GM19324 (cell line): ENCODE data around the gene CFAP65.

Experiments
- ATAC-seq: cut with Tn5 transposase; IDR thresholded peaks from one replicate; pipeline ENCODE4 v1.9.1; 2021; ENCODE audit warnings: mild to moderate bottlenecking, moderate library complexity; ENCODE audit not compliant: unreplicated experiment, low FRiP score

CFAP65 gene

GRCh38 chr2:219065484-219065883 lies 24.2 kb upstream of the CFAP65 start:
- ATAC-seq, result no peak

GRCh38 chr2:219062081-219062480 lies 20.8 kb upstream of the CFAP65 start:
- ATAC-seq, result no peak

GRCh38 chr2:219060821-219061791 lies 19.8 kb upstream of the CFAP65 start, which contains the start of gene IHH:
TSS of gene IHH (minus strand) at chr2:219060921. CDS start at chr2:219060467, 454 bp downstream.
- no peak for ATAC-seq

GRCh38 chr2:219059725-219060682 lies 18.7 kb upstream of the CFAP65 start:
- ATAC-seq, result no peak

GRCh38 chr2:219059375-219059724 lies 18.0 kb upstream of the CFAP65 start:
- ATAC-seq, result no peak

GRCh38 chr2:219058541-219059374 lies 17.4 kb upstream of the CFAP65 start:
- ATAC-seq, result no peak

- no peak for ATAC-seq
Measured at GRCh38 chr2:219057709-219058540, 16.6 kb upstream of the CFAP65 start.

- no peak for ATAC-seq
Measured at GRCh38 chr2:219056896-219057708, 15.8 kb upstream of the CFAP65 start.

- ATAC-seq, result no peak
Measured at GRCh38 chr2:219056176-219056895, 15.0 kb upstream of the CFAP65 start.

- no peak for ATAC-seq
Measured at GRCh38 chr2:219054956-219055903, 13.9 kb upstream of the CFAP65 start.

- no peak for ATAC-seq
Measured at GRCh38 chr2:219049282-219049681, 8.0 kb upstream of the CFAP65 start.

GRCh38 chr2:219045937-219046550 lies 4.7 kb upstream of the CFAP65 start:
- ATAC-seq, result no peak

GRCh38 chr2:219042750-219043149 lies 1.4 kb upstream of the CFAP65 start:
- no peak for ATAC-seq

- ATAC-seq, result no peak
Measured at GRCh38 chr2:219042157-219042556, 841 bp upstream of the CFAP65 start.

GRCh38 chr2:219038600-219038999 lies 2.7 kb downstream of the CFAP65 start:
- no peak for ATAC-seq

GRCh38 chr2:219037783-219038499 lies 3.4 kb downstream of the CFAP65 start:
- no peak for ATAC-seq
